DND-41 (cell line): Measurements from ENCODE around the gene GOLIM4.

Experiments used
- ATAC-seq: fragments of 200-7000 bp; cut with Tn5 transposase; 3 replicates; pipeline ENCODE4 v1.9.1; 2021; ENCODE audit warnings: low read depth; ENCODE audit not compliant: insufficient read depth
- DNase-seq: peaks from one replicate; pipeline ENCODE4 v3.0.0-alpha.2; 2020
- H2AFZ ChIP-seq: 2 replicates; pipeline ENCODE4 v1.6.0; 2012; ENCODE audit warnings: low read depth, low read length
- H3K27ac ChIP-seq: 2 replicates; pipeline ENCODE4 v1.5.1; 2012; ENCODE audit warnings: low read length, inconsistent platforms
- H3K27me3 ChIP-seq: fragments of 200-600 bp; sonication (generic); 2 replicates; pipeline ENCODE4 v1.6.0; 2012; ENCODE audit warnings: low read length, mild to moderate bottlenecking, inconsistent platforms; ENCODE audit not compliant: insufficient read depth, poor library complexity
- H3K36me3 ChIP-seq: 2 replicates; pipeline ENCODE4 v1.5.1; 2012; ENCODE audit warnings: low read length, inconsistent platforms; ENCODE audit not compliant: insufficient read depth
- H3K4me1 ChIP-seq: 2 replicates; pipeline ENCODE4 v1.5.1; 2012; ENCODE audit warnings: mild to moderate bottlenecking, low read length; ENCODE audit not compliant: insufficient read depth
- H3K4me2 ChIP-seq: 2 replicates; pipeline ENCODE4 v1.6.0; 2012; ENCODE audit warnings: mild to moderate bottlenecking, moderate library complexity, low read length, inconsistent platforms; ENCODE audit not compliant: insufficient read depth
- H3K4me3 ChIP-seq, 2 experiments: fragments of 200-600 bp in 1 of 2; shearing (Covaris generic) in 1 of 2; 2 replicates each; pipeline ENCODE4 v1.5.1; 2012 to 2016; ENCODE audit warnings: inconsistent platforms in 2 of 2, low read length in 2 of 2, mild to moderate bottlenecking in 2 of 2, low read depth in 1 of 2, moderate library complexity in 1 of 2
- H3K79me2 ChIP-seq: 2 replicates; pipeline ENCODE4 v1.6.0; 2012; ENCODE audit warnings: low read length, inconsistent platforms; ENCODE audit not compliant: insufficient read depth
- H3K9ac ChIP-seq: 2 replicates; pipeline ENCODE4 v1.6.0; 2012; ENCODE audit warnings: low read depth, mild to moderate bottlenecking, inconsistent platforms, low read length, moderate library complexity
- H3K9me3 ChIP-seq: 2 replicates; pipeline ENCODE4 v1.5.1; 2012; ENCODE audit warnings: low read length, moderate library complexity, mild to moderate bottlenecking, inconsistent platforms; ENCODE audit not compliant: insufficient read depth, severe bottlenecking
- H4K20me1 ChIP-seq: 2 replicates; pipeline ENCODE4 v1.6.0; 2012; ENCODE audit warnings: low read length; ENCODE audit not compliant: insufficient read depth
- CTCF ChIP-seq: IDR thresholded peaks from 2 replicates; pipeline ENCODE4 v1.5.1; 2012; ENCODE audit warnings: borderline replicate concordance, low read length, moderate library complexity, mild to moderate bottlenecking; ENCODE audit not compliant: poor library complexity, severe bottlenecking; ENCODE audit errors: extremely low read depth
- EZH2 ChIP-seq: IDR thresholded peaks from 3 replicates; pipeline ENCODE4 v1.6.1; 2012; ENCODE audit warnings: borderline replicate concordance, low read depth, mild to moderate bottlenecking, moderate library complexity, low read length, inconsistent platforms; ENCODE audit not compliant: severe bottlenecking

GOLIM4 gene

GRCh38 chr3:168085491-168086119 lies 10.1 kb downstream of the GOLIM4 start:
- no peak for ATAC-seq
- H4K20me1 ChIP-seq: no peaks in the 10 kb centered on the region
- no peaks in the 10 kb centered on the region for H3K27me3 ChIP-seq
- no peak overlapping the region for H3K27ac ChIP-seq
- H3K79me2 ChIP-seq: no peaks in the 10 kb centered on the region
- no peak overlapping the region for H3K4me3 ChIP-seq
- TF ChIP-seq EZH2 (no peak), CTCF (no peak)
- no peaks in the 10 kb centered on the region for H3K4me1 ChIP-seq
- H3K36me3 ChIP-seq: no peaks in the 10 kb centered on the region
- H3K4me2 ChIP-seq: no peak overlapping the region
- no peaks in the 10 kb centered on the region for H3K9me3 ChIP-seq
- no peak overlapping the region for H2AFZ ChIP-seq
- no peak for DNase-seq
- no peak overlapping the region for H3K9ac ChIP-seq

GRCh38 chr3:168083906-168084305 lies 11.8 kb downstream of the GOLIM4 start:
- Histone ChIP-seq H3K4me1 (no peaks in the 10 kb centered on the region), H4K20me1 (no peaks in the 10 kb centered on the region)
- no peak for ATAC-seq

GRCh38 chr3:168081856-168082255 lies 13.9 kb downstream of the GOLIM4 start:
- Histone ChIP-seq H3K79me2 (no peaks in the 10 kb centered on the region), H3K4me2 (no peak overlapping the region)
- no peak for DNase-seq

More at GRCh38 chr3:168083906-168084305, 11.8 kb downstream of the GOLIM4 start:
- Histone ChIP-seq H3K9me3 (no peaks in the 10 kb centered on the region), H3K79me2 (no peaks in the 10 kb centered on the region), H3K36me3 (no peaks in the 10 kb centered on the region), H3K4me2 (no peak overlapping the region), H2AFZ (no peak overlapping the region), H3K27ac (no peak overlapping the region), H3K4me3 (no peak overlapping the region), H3K9ac (no peak overlapping the region), H3K27me3 (no peaks in the 10 kb centered on the region)
- DNase-seq: no peak
- TF ChIP-seq CTCF (no peak), EZH2 (no peak)

More at GRCh38 chr3:168081856-168082255, 13.9 kb downstream of the GOLIM4 start:
- Histone ChIP-seq H4K20me1 (no peaks in the 10 kb centered on the region), H2AFZ (no peak overlapping the region), H3K36me3 (no peaks in the 10 kb centered on the region), H3K9ac (no peak overlapping the region), H3K9me3 (no peaks in the 10 kb centered on the region), H3K4me3 (no peak overlapping the region), H3K27ac (no peak overlapping the region), H3K4me1 (no peaks in the 10 kb centered on the region), H3K27me3 (no peaks in the 10 kb centered on the region)
- no peak for ATAC-seq
- TF ChIP-seq CTCF: no peak
- no peak for TF ChIP-seq EZH2
